GM12878 (cell line): ENCODE measurements around the gene MYO7B.
A peak's percentile ranks its signal among the peaks of the same experiment; 100 is the strongest.

Experiments
- CHD1 ChIP-seq: IDR thresholded peaks from 2 replicates; pipeline ENCODE4 v1.6.1; 2012; ENCODE audit warnings: low read depth, low read length, improper control_type of control experiment
- FOXK2 ChIP-seq: fragments of 450-650 bp; IDR thresholded peaks from 2 replicates; pipeline ENCODE4 v1.6.1; 2017; ENCODE audit warnings: mild to moderate bottlenecking, moderate library complexity
- FOXM1 ChIP-seq: IDR thresholded peaks from 2 replicates; pipeline ENCODE4 v1.6.1; 2012; ENCODE audit warnings: low read depth, mild to moderate bottlenecking, inconsistent platforms, low read length, moderate library complexity
- POLR2A ChIP-seq: IDR thresholded peaks from 2 replicates; pipeline ENCODE4 v1.6.1; 2011; ENCODE audit warnings: low read depth, mild to moderate bottlenecking, low read length
- POLR2AphosphoS5 ChIP-seq: IDR thresholded peaks from 2 replicates; pipeline ENCODE4 v1.6.1; 2011; ENCODE audit warnings: mild to moderate bottlenecking, low read length, inconsistent platforms
- SIN3A ChIP-seq: IDR thresholded peaks from 2 replicates; pipeline ENCODE4 v1.6.1; 2012; ENCODE audit warnings: low read depth, low read length, improper control_type of control experiment
- SIX5 ChIP-seq: IDR thresholded peaks from 2 replicates; pipeline ENCODE4 v1.6.1; 2011; ENCODE audit warnings: mild to moderate bottlenecking, low read depth, low read length, moderate library complexity; ENCODE audit not compliant: severe bottlenecking
- ZBED1 ChIP-seq: IDR thresholded peaks from 2 replicates; pipeline ENCODE4 v1.6.1; 2016; ENCODE audit warnings: borderline replicate concordance
- TF ChIP-seq, protein P1 (sequence below), 3 experiments: IDR thresholded peaks in 2 of 3; conservative IDR thresholded peaks in 1 of 3; 2 replicates each; pipeline ENCODE4 v1.5.1; 2011; ENCODE audit warnings: low read depth in 3 of 3, low read length in 3 of 3, mild to moderate bottlenecking in 3 of 3, control low read depth in 2 of 3, moderate library complexity in 2 of 3, inconsistent platforms in 1 of 3, mixed read lengths in 1 of 3; ENCODE audit not compliant: control insufficient read depth in 2 of 3, insufficient read depth in 1 of 3; ENCODE audit errors: extremely low read depth in 1 of 3
- TF ChIP-seq, protein P2 (sequence below): IDR thresholded peaks from 2 replicates; pipeline ENCODE4 v1.6.1; 2012; ENCODE audit warnings: mild to moderate bottlenecking, low read depth, low read length
- TF ChIP-seq, protein P3 (sequence below): fragments of 450-650 bp; IDR thresholded peaks from 2 replicates; pipeline ENCODE4 v1.6.1; 2017; ENCODE audit warnings: mild to moderate bottlenecking

DNA sequence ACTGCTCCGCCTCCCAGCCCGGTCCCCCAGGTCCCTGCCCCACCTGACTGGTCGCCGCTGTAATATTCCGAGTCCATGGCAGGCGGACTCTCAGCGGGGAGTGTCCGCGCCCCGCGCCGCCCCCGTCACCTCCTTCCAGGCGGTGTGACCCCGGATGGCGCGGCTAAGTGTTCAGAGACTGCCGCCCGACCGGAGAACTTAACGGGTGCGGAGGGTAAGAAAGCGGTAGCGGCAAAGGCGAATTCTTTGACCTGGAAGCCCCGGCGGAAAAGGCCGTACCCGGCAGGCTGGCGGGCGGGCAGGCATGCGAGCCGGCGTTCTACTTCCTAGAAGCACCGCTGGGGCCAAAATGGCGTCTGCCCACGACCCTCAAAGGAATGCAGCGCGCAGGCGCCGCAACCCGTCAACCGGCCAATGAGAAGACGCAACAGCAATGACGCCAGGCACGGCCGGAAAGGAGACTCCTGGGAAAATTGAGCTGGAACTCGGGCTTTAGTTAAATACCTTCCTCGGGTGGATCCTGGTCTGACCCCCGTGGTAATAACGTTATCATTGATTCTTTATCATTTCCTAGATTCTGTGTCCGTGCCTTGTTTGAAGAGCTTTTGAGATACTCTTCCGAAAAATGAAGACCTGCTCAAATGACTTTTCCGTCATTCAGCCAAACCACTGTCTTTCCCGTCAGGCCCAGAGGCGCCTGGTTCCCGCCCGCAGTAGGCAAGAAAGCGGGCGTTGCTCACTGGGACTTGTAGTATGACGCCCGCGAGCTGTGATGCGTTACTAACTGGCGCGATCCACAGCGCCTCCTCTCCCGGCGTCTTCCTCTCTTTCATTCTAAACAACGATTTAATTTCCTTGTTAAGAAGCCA, 9.1 kb upstream of the MYO7B start, which contains the start of gene IWS1:
- TF ChIP-seq POLR2AphosphoS5: peak; percentile 89
- no peak for TF ChIP-seq ZBED1
- TF ChIP-seq POLR2A: peak; percentile 91
- TF ChIP-seq, protein P1, sequence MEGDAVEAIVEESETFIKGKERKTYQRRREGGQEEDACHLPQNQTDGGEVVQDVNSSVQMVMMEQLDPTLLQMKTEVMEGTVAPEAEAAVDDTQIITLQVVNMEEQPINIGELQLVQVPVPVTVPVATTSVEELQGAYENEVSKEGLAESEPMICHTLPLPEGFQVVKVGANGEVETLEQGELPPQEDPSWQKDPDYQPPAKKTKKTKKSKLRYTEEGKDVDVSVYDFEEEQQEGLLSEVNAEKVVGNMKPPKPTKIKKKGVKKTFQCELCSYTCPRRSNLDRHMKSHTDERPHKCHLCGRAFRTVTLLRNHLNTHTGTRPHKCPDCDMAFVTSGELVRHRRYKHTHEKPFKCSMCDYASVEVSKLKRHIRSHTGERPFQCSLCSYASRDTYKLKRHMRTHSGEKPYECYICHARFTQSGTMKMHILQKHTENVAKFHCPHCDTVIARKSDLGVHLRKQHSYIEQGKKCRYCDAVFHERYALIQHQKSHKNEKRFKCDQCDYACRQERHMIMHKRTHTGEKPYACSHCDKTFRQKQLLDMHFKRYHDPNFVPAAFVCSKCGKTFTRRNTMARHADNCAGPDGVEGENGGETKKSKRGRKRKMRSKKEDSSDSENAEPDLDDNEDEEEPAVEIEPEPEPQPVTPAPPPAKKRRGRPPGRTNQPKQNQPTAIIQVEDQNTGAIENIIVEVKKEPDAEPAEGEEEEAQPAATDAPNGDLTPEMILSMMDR (IDR thresholded peaks at IDR 0.05 in 2 of 3, conservative IDR thresholded peaks at IDR 0.05 in 1 of 3; ENCODE audit: control insufficient read depth in 2 of 3, extremely low read depth in 1 of 3, insufficient read depth in 1 of 3, low read depth in 3 of 3, low read length in 3 of 3): peak in 2 of 3 experiments; percentile 3 to 21; a peak in 1 of 6 replicates
- TF ChIP-seq, protein P2, sequence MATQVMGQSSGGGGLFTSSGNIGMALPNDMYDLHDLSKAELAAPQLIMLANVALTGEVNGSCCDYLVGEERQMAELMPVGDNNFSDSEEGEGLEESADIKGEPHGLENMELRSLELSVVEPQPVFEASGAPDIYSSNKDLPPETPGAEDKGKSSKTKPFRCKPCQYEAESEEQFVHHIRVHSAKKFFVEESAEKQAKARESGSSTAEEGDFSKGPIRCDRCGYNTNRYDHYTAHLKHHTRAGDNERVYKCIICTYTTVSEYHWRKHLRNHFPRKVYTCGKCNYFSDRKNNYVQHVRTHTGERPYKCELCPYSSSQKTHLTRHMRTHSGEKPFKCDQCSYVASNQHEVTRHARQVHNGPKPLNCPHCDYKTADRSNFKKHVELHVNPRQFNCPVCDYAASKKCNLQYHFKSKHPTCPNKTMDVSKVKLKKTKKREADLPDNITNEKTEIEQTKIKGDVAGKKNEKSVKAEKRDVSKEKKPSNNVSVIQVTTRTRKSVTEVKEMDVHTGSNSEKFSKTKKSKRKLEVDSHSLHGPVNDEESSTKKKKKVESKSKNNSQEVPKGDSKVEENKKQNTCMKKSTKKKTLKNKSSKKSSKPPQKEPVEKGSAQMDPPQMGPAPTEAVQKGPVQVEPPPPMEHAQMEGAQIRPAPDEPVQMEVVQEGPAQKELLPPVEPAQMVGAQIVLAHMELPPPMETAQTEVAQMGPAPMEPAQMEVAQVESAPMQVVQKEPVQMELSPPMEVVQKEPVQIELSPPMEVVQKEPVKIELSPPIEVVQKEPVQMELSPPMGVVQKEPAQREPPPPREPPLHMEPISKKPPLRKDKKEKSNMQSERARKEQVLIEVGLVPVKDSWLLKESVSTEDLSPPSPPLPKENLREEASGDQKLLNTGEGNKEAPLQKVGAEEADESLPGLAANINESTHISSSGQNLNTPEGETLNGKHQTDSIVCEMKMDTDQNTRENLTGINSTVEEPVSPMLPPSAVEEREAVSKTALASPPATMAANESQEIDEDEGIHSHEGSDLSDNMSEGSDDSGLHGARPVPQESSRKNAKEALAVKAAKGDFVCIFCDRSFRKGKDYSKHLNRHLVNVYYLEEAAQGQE: no peak
- TF ChIP-seq FOXK2: no peak
- TF ChIP-seq, protein P3, sequence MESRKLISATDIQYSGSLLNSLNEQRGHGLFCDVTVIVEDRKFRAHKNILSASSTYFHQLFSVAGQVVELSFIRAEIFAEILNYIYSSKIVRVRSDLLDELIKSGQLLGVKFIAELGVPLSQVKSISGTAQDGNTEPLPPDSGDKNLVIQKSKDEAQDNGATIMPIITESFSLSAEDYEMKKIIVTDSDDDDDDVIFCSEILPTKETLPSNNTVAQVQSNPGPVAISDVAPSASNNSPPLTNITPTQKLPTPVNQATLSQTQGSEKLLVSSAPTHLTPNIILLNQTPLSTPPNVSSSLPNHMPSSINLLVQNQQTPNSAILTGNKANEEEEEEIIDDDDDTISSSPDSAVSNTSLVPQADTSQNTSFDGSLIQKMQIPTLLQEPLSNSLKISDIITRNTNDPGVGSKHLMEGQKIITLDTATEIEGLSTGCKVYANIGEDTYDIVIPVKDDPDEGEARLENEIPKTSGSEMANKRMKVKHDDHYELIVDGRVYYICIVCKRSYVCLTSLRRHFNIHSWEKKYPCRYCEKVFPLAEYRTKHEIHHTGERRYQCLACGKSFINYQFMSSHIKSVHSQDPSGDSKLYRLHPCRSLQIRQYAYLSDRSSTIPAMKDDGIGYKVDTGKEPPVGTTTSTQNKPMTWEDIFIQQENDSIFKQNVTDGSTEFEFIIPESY: no peak
- peak; percentile 51 for TF ChIP-seq FOXM1
- TF ChIP-seq CHD1: no peak
- TF ChIP-seq SIN3A: peak; percentile 57; the same call in 1 of the 2 replicates
- peak; percentile 70 for TF ChIP-seq SIX5
